ENCODE results near the gene ETV4.

- no peak for TF ChIP-seq RAD21 (IDR thresholded peaks at IDR 0.05; ENCODE audit: low read depth)
- TF ChIP-seq, protein P1, sequence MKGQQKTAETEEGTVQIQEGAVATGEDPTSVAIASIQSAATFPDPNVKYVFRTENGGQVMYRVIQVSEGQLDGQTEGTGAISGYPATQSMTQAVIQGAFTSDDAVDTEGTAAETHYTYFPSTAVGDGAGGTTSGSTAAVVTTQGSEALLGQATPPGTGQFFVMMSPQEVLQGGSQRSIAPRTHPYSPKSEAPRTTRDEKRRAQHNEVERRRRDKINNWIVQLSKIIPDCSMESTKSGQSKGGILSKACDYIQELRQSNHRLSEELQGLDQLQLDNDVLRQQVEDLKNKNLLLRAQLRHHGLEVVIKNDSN (IDR thresholded peaks at IDR 0.05) = no peak
These were observed 42.7 kb upstream of the ETV4 start for GRCh38 chr17:43588664-43589435.
